Trophoblast cell (in vitro differentiated cells and primary cell): ENCODE data around the gene HMMR.
A peak's percentile ranks its signal among the peaks of the same experiment; 100 is the strongest.

Experiments used
- DNase-seq, 2 donors: peaks; one replicate each; pipeline ENCODE4 v3.0.0-alpha.2; 2016
- H2AFZ ChIP-seq: 2 replicates; pipeline ENCODE4 v1.6.1; 2013; ENCODE audit warnings: low read length, moderate library complexity, mild to moderate bottlenecking; ENCODE audit not compliant: insufficient read depth, poor library complexity
- H2AK5ac ChIP-seq: 2 replicates; pipeline ENCODE4 v1.6.1; 2013; ENCODE audit warnings: mild to moderate bottlenecking, low read length
- H2BK120ac ChIP-seq: 2 replicates; pipeline ENCODE4 v1.6.1; 2013; ENCODE audit warnings: low read length, mild to moderate bottlenecking, moderate library complexity; ENCODE audit not compliant: insufficient read depth, poor library complexity
- H2BK12ac ChIP-seq: 2 replicates; pipeline ENCODE4 v1.6.1; 2013; ENCODE audit warnings: mild to moderate bottlenecking, low read length, moderate library complexity
- H2BK5ac ChIP-seq: 2 replicates; pipeline ENCODE4 v1.6.1; 2013; ENCODE audit warnings: low read length, low read depth, moderate library complexity, mild to moderate bottlenecking; ENCODE audit not compliant: poor library complexity
- H3K14ac ChIP-seq: 2 replicates; pipeline ENCODE4 v1.6.1; 2013; ENCODE audit warnings: mild to moderate bottlenecking, low read length
- H3K18ac ChIP-seq: 2 replicates; pipeline ENCODE4 v1.6.1; 2013; ENCODE audit warnings: mild to moderate bottlenecking, low read length
- H3K23ac ChIP-seq: 2 replicates; pipeline ENCODE4 v1.6.1; 2013; ENCODE audit warnings: low read length
- H3K27ac ChIP-seq: 2 replicates; pipeline ENCODE4 v1.5.1; 2013; ENCODE audit warnings: low read depth, mild to moderate bottlenecking, inconsistent platforms, low read length, moderate library complexity
- H3K27me3 ChIP-seq: 2 replicates; pipeline ENCODE4 v1.6.1; 2013; ENCODE audit warnings: inconsistent platforms, mild to moderate bottlenecking, low read length, moderate library complexity; ENCODE audit not compliant: insufficient read depth
- H3K36me3 ChIP-seq, 2 experiments: 1 replicate in 1 of 2; 2 replicates in 1 of 2; pipeline ENCODE4 v1.6.1; 2013; ENCODE audit warnings: low read length in 2 of 2, mild to moderate bottlenecking in 2 of 2, moderate library complexity in 1 of 2; ENCODE audit not compliant: insufficient read depth in 2 of 2, control insufficient read depth in 1 of 2
- H3K4ac ChIP-seq: 2 replicates; pipeline ENCODE4 v1.6.1; 2013; ENCODE audit warnings: low read depth, mild to moderate bottlenecking, low read length, moderate library complexity
- H3K4me1 ChIP-seq, 2 experiments: 1 replicate in 1 of 2; 2 replicates in 1 of 2; pipeline ENCODE4 v1.6.1; 2013; ENCODE audit warnings: low read length in 2 of 2, mild to moderate bottlenecking in 2 of 2, moderate library complexity in 1 of 2; ENCODE audit not compliant: insufficient read depth in 2 of 2, control insufficient read depth in 1 of 2
- H3K4me2 ChIP-seq: 2 replicates; pipeline ENCODE4 v1.6.1; 2013; ENCODE audit warnings: inconsistent platforms, mild to moderate bottlenecking, low read length, moderate library complexity
- H3K4me3 ChIP-seq: 2 replicates; pipeline ENCODE4 v1.5.1; 2013; ENCODE audit warnings: mild to moderate bottlenecking, low read depth, low read length, inconsistent platforms
- H3K79me1 ChIP-seq: one replicate; pipeline ENCODE4 v1.6.1; 2013; ENCODE audit warnings: low read length
- H3K79me2 ChIP-seq: 2 replicates; pipeline ENCODE4 v1.6.1; 2013; ENCODE audit warnings: low read length, mild to moderate bottlenecking; ENCODE audit not compliant: control insufficient read depth, insufficient read depth, poor library complexity
- H3K9ac ChIP-seq: 2 replicates; pipeline ENCODE4 v1.6.1; 2013; ENCODE audit warnings: mild to moderate bottlenecking, low read length
- H3K9me3 ChIP-seq: 2 replicates; pipeline ENCODE4 v1.6.1; 2013; ENCODE audit warnings: low read depth, mild to moderate bottlenecking, control low read depth, inconsistent platforms, low read length; ENCODE audit not compliant: insufficient read depth
- H4K12ac ChIP-seq: 2 replicates; pipeline ENCODE4 v1.6.1; 2013; ENCODE audit warnings: low read depth, mild to moderate bottlenecking, low read length, moderate library complexity
- H4K8ac ChIP-seq: 2 replicates; pipeline ENCODE4 v1.6.1; 2013; ENCODE audit warnings: low read depth, mild to moderate bottlenecking, low read length, moderate library complexity
- H4K91ac ChIP-seq: one replicate; pipeline ENCODE4 v1.6.1; 2013; ENCODE audit warnings: low read depth, mild to moderate bottlenecking, low read length, moderate library complexity
- WGBS: extraction: QIAGEN DNeasy Blood & Tissue Kit; methylation state at CpG from one replicate; pipeline ENCODE4 v1.1.7; 2013; ENCODE audit warnings: missing lambda C conversion rate; ENCODE audit not compliant: insufficient read length, insufficient coverage; ENCODE audit errors: extremely low coverage; 5-methylcytosine and 5-hydroxymethylcytosine counted together

HMMR gene

GRCh38 chr5:163437011-163437308 lies 23.5 kb upstream of the HMMR start:
- H3K23ac ChIP-seq, result no peak overlapping the region
- peaks cover 4% of the 10 kb centered on the region for H3K9me3 ChIP-seq
- no peak overlapping the region for H4K91ac ChIP-seq
- peaks cover 0 to 4% of the 10 kb centered on the region in 2 experiments for H3K4me1 ChIP-seq
- H3K9ac ChIP-seq, result no peak overlapping the region
- H3K4ac ChIP-seq, result no peak overlapping the region
- H2BK5ac ChIP-seq, result no peak overlapping the region
- H3K27me3 ChIP-seq, result no peaks in the 10 kb centered on the region
- WGBS, result no CpG with 5 or more reads among the region's 6 CpGs
- H3K18ac ChIP-seq, result no peak overlapping the region
- H2BK120ac ChIP-seq, result no peak overlapping the region
- no peak overlapping the region for H3K4me3 ChIP-seq
- no peak overlapping the region for H2AFZ ChIP-seq
- no peak for DNase-seq
- H4K8ac ChIP-seq, result no peak overlapping the region
- peaks cover 0 to 2% of the 10 kb centered on the region in 2 experiments for H3K36me3 ChIP-seq
- H3K14ac ChIP-seq, result no peak overlapping the region
- peaks cover 6% of the 10 kb centered on the region for H3K79me1 ChIP-seq
- no peak overlapping the region for H3K27ac ChIP-seq
- peak overlapping the region; percentile 39 for H3K4me2 ChIP-seq
- no peak overlapping the region for H4K12ac ChIP-seq
- peaks cover 11% of the 10 kb centered on the region for H3K79me2 ChIP-seq
- H2BK12ac ChIP-seq, result no peak overlapping the region
- no peak overlapping the region for H2AK5ac ChIP-seq

DNA sequence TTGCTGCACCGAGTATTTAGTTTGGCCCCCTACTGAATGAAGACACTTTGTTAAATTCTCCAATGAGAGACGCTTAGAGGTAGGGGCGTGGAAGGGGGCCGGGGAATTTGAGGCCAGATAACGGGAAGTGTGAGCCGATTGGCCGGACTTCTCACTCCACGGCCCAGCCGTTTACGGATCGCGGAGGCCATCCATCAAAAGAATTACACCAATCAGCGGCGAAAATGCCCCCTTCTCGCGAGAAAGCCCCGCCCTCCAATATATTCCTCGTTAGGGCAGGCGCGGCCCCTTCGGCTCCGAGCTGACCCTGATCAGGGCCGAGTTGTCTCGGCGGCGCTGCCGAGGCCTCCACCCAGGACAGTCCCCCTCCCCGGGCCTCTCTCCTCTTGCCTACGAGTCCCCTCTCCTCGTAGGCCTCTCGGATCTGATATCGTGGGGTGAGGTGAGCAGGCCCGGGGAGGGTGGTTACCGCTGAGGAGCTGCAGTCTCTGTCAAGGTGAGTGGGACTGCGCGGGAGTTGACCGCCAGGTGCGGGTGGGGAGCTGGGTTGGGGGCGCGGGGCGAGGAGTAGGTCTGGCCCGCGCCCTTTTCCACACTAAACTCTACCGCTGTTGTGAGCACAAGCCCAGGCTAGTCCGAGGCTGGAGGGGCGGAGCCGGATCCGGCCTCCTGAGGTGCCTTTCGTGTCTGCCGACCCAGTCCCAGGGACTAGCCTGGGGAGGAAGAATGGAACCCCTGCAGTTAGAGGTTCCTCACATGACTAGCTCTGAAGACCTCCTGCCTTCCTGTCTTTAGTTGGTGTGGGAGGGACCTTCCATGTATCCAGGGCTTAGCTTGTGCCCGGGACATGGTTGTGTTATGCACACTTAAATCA lies 22.9 kb upstream of the HMMR start, which contains the start of gene CCNG1:
Gene CCNG1, plus strand, starts transcription at position 287 of the 874 bp plus-strand sequence. CDS start 1,662 bp downstream, outside the sequence.
- Histone ChIP-seq H4K91ac (peak within 1 kb of the TSS; percentile 87), H2AK5ac (peak within 1 kb of the TSS; percentile 6), H3K9ac (peak within 1 kb of the TSS; percentile 100), H3K18ac (peak within 1 kb of the TSS; percentile 82), H3K79me2 (peaks cover 11% of the 10 kb centered on the region), H3K27ac (peak within 1 kb of the TSS; percentile 97), H3K4me3 (peak within 1 kb of the TSS; percentile 99), H4K12ac (peak within 1 kb of the TSS; percentile 22), H2BK120ac (peak within 1 kb of the TSS; percentile 83), H3K9me3 (peaks cover 4% of the 10 kb centered on the region), H3K23ac (peak within 1 kb of the TSS; percentile 67), H2BK5ac (peak within 1 kb of the TSS; percentile 60), H3K14ac (peak within 1 kb of the TSS; percentile 96), H3K4me2 (peak within 1 kb of the TSS; percentile 65), H3K27me3 (no peaks in the 10 kb centered on the region), H4K8ac (peak within 1 kb of the TSS; percentile 54), H3K4ac (peak within 1 kb of the TSS; percentile 84), H2AFZ (peak within 1 kb of the TSS; percentile 85), H3K79me1 (peaks cover 6% of the 10 kb centered on the region), H3K4me1 (peaks cover 0 to 4% of the 10 kb centered on the region in 2 experiments), H2BK12ac (no peak within 1 kb of the TSS), H3K36me3 (peaks cover 0 to 2% of the 10 kb centered on the region in 2 experiments)
- no CpG with 5 or more reads among the region's 51 CpGs for WGBS
- DNase-seq, result peak; percentile 90 to 96

DNA sequence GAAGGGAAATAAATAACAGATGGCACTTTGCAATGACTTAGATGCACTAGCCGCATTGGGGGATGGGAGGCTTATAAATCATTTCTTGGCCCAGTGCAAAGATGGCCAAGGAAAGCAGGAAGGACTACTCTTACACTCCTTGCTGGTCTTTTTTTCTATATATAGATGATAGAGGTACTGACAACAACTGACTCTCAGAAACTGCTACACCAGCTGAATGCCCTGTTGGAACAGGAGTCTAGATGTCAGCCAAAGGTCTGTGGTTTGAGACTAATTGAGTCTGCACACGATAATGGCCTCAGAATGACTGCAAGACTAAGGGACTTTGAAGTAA lies 21.4 kb upstream of the HMMR start:
- Histone ChIP-seq H3K9ac (no peak overlapping the region), H4K8ac (no peak overlapping the region), H3K4me1 (peaks cover 0 to 4% of the 10 kb centered on the region in 2 experiments), H3K9me3 (peaks cover 4% of the 10 kb centered on the region), H3K79me1 (peaks cover 6% of the 10 kb centered on the region), H4K91ac (no peak overlapping the region), H3K36me3 (peaks cover 1 to 2% of the 10 kb centered on the region in 2 experiments), H3K14ac (no peak overlapping the region), H4K12ac (no peak overlapping the region), H2BK12ac (no peak overlapping the region), H2AK5ac (no peak overlapping the region), H3K18ac (no peak overlapping the region), H3K27ac (no peak overlapping the region), H2BK120ac (no peak overlapping the region), H3K4me3 (no peak overlapping the region), H2AFZ (no peak overlapping the region), H3K27me3 (no peaks in the 10 kb centered on the region), H3K4me2 (peak overlapping the region; percentile 61), H3K23ac (no peak overlapping the region), H3K4ac (peak overlapping the region; percentile 72), H3K79me2 (peaks cover 11% of the 10 kb centered on the region), H2BK5ac (no peak overlapping the region)
- no CpG with 5 or more reads among the region's 2 CpGs for WGBS
- no peak for DNase-seq

DNA sequence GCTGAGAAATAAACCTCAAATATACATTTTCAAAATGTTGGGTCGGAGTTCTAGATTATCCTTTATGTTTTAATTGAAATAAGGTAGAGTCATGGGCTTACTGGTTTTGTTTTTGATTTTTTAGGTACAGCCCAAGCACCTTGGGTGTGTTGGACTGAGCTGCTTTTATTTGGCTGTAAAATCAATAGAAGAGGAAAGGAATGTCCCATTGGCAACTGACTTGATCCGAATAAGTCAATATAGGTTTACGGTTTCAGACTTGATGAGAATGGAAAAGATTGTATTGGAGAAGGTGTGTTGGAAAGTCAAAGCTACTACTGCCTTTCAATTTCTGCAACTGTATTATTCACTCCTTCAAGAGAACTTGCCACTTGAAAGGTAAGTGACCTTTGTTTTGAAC lies 19.5 kb upstream of the HMMR start:
- H3K27ac ChIP-seq, result no peak overlapping the region
- no peaks in the 10 kb centered on the region for H3K27me3 ChIP-seq
- H2BK5ac ChIP-seq, result no peak overlapping the region
- H2BK12ac ChIP-seq, result no peak overlapping the region
- H3K14ac ChIP-seq, result no peak overlapping the region
- H3K4me3 ChIP-seq, result no peak overlapping the region
- no peak overlapping the region for H2AK5ac ChIP-seq
- no peak overlapping the region for H3K23ac ChIP-seq
- H2BK120ac ChIP-seq, result no peak overlapping the region
- DNase-seq, result no peak
- no peak overlapping the region for H4K12ac ChIP-seq
- H3K36me3 ChIP-seq, result peaks cover 5 to 8% of the 10 kb centered on the region in 2 experiments
- H4K91ac ChIP-seq, result no peak overlapping the region
- no CpG with 5 or more reads among the region's 3 CpGs for WGBS
- no peak overlapping the region for H3K9ac ChIP-seq
- no peak overlapping the region for H2AFZ ChIP-seq
- peaks cover 6% of the 10 kb centered on the region for H3K79me1 ChIP-seq
- peaks cover 4% of the 10 kb centered on the region for H3K9me3 ChIP-seq
- no peak overlapping the region for H3K4ac ChIP-seq
- no peak overlapping the region for H4K8ac ChIP-seq
- H3K79me2 ChIP-seq, result peaks cover 11% of the 10 kb centered on the region
- peaks cover 0 to 4% of the 10 kb centered on the region in 2 experiments for H3K4me1 ChIP-seq
- no peak overlapping the region for H3K18ac ChIP-seq
- H3K4me2 ChIP-seq, result no peak overlapping the region
